ENCODE data around the gene HMGCLL1.

DNA sequence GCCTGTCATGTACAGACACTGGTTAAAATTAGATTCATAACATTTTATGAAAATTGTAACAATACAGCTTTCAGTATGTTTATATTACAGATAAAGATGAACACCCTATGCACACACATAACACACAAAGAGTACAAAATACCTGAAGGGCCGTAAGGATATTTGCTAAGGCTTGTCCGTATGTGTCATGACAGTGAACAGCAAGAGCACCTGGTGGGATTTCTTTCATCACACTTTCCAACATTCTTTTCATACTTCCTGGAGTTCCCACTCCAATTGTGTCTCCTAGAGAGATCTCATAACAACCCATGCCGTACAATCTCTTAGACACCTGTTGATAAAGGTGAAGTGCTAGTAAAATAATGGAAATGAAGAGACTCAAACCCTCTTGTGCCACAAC lies 83.7 kb downstream of the HMGCLL1 start:
- TF ChIP-seq, protein P1, sequence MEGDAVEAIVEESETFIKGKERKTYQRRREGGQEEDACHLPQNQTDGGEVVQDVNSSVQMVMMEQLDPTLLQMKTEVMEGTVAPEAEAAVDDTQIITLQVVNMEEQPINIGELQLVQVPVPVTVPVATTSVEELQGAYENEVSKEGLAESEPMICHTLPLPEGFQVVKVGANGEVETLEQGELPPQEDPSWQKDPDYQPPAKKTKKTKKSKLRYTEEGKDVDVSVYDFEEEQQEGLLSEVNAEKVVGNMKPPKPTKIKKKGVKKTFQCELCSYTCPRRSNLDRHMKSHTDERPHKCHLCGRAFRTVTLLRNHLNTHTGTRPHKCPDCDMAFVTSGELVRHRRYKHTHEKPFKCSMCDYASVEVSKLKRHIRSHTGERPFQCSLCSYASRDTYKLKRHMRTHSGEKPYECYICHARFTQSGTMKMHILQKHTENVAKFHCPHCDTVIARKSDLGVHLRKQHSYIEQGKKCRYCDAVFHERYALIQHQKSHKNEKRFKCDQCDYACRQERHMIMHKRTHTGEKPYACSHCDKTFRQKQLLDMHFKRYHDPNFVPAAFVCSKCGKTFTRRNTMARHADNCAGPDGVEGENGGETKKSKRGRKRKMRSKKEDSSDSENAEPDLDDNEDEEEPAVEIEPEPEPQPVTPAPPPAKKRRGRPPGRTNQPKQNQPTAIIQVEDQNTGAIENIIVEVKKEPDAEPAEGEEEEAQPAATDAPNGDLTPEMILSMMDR (IDR thresholded peaks at IDR 0.05): no peak
- TF ChIP-seq POLR2AphosphoS5 (IDR thresholded peaks at IDR 0.05) (no peak), POLR2A (IDR thresholded peaks at IDR 0.05) (no peak), EP300 (IDR thresholded peaks at IDR 0.05; ENCODE audit: low read depth) (no peak)
